ENCODE measurements around the gene EED. TPM values are rescaled to one million over a fixed set of nuclear protein-coding genes. Genes with fewer than 3 reads are reported as not detected.

Gene EED
- total and polyA plus RNA-seq, 2 experiments from 2014 or later = 15.0 to 19.4 TPM

DNA sequence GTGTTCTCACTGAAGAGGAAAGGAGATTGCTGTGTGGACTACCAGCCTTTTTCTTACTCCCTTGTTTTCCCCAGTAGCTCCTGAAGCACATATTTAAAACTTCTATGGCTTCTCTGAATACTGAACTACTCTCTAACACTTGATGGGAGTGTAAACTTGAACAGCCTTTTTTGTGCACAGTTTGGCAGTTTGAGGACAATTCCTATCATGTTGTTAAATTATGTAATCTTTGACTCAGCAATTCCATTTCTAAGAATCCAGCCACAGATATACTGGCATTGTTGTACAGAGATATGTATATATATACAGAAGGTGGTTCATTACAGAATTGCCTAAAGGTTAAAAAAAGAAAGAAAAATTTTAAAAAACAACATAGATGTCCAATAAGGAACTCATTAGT is 47.1 kb upstream of the EED start:
- no peaks in the 10 kb centered on the region for H3K79me2 ChIP-seq (ENCODE audit: insufficient read depth)
- H3K27ac ChIP-seq = no peak overlapping the region
- TF ChIP-seq EZH2 (IDR thresholded peaks at IDR 0.05; ENCODE audit: insufficient read depth, poor library complexity, severe bottlenecking) (no peak), EZH2phosphoT487 (IDR thresholded peaks at IDR 0.05; ENCODE audit: insufficient read depth, low read depth) (no peak)
- H3K36me3 ChIP-seq (ENCODE audit: low read depth) = no peaks in the 10 kb centered on the region
- no peak overlapping the region for H3K9ac ChIP-seq
- H3K4me1 ChIP-seq (ENCODE audit: insufficient read depth) = peaks cover 31% of the 10 kb centered on the region
- no peaks in the 10 kb centered on the region for H4K20me1 ChIP-seq (ENCODE audit: insufficient read depth)
- in situ Hi-C loops (cut with MboI) = no loop called here
- H3K9me2 ChIP-seq (ENCODE audit: insufficient read depth) = no peaks in the 10 kb centered on the region
- H3K4me2 ChIP-seq (ENCODE audit: unreplicated experiment) = no peak overlapping the region
- no peaks in the 10 kb centered on the region for H3K27me3 ChIP-seq (replicated peaks; ENCODE audit: insufficient read depth)
- no peak overlapping the region for H2AFZ ChIP-seq
- H3F3A ChIP-seq (ENCODE audit: insufficient read depth) = peaks cover 7% of the 10 kb centered on the region; the same call in 1 of the 2 replicates
- DNase-seq = peak; percentile 37
- no peaks in the 10 kb centered on the region for H3K9me3 ChIP-seq (ENCODE audit: low read depth)
- no peak overlapping the region for H3K4me3 ChIP-seq

DNA sequence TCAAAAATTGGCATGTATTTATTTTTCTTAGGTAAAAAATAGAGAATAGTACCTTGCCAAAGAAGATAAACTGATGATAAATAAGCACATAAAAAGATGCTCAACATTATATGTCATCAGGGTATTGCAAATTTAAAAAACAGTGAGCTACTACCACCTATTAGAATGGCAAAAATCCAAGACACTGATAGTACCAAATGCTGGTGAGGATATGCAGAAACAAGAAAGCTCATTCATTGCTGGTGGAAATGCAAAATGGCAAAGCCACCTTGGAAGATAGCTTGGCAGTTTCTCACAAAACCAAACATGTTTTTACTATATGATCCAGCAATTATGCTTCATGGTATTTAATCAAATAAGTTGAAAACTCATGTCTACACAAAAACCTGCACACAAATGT is 46.4 kb upstream of the EED start:
- in situ Hi-C loops (cut with MboI) = no loop called here
- H3K4me3 ChIP-seq = no peak overlapping the region
- no peaks in the 10 kb centered on the region for H3K9me2 ChIP-seq (ENCODE audit: insufficient read depth)
- no peak overlapping the region for H3K4me2 ChIP-seq (ENCODE audit: unreplicated experiment)
- H4K20me1 ChIP-seq (ENCODE audit: insufficient read depth) = no peaks in the 10 kb centered on the region
- H3K9ac ChIP-seq = no peak overlapping the region
- no peaks in the 10 kb centered on the region for H3K36me3 ChIP-seq (ENCODE audit: low read depth)
- H3K4me1 ChIP-seq (ENCODE audit: insufficient read depth) = peaks cover 29% of the 10 kb centered on the region
- TF ChIP-seq EZH2 (IDR thresholded peaks at IDR 0.05; ENCODE audit: insufficient read depth, poor library complexity, severe bottlenecking) = no peak
- no peak for TF ChIP-seq EZH2phosphoT487 (IDR thresholded peaks at IDR 0.05; ENCODE audit: insufficient read depth, low read depth)
- no peak overlapping the region for H2AFZ ChIP-seq
- H3K9me3 ChIP-seq (ENCODE audit: low read depth) = no peaks in the 10 kb centered on the region
- H3K27me3 ChIP-seq (replicated peaks; ENCODE audit: insufficient read depth) = no peaks in the 10 kb centered on the region
- H3F3A ChIP-seq (ENCODE audit: insufficient read depth) = peaks cover 7% of the 10 kb centered on the region
- H3K79me2 ChIP-seq (ENCODE audit: insufficient read depth) = no peaks in the 10 kb centered on the region
- DNase-seq = no peak
- H3K27ac ChIP-seq = no peak overlapping the region

DNA sequence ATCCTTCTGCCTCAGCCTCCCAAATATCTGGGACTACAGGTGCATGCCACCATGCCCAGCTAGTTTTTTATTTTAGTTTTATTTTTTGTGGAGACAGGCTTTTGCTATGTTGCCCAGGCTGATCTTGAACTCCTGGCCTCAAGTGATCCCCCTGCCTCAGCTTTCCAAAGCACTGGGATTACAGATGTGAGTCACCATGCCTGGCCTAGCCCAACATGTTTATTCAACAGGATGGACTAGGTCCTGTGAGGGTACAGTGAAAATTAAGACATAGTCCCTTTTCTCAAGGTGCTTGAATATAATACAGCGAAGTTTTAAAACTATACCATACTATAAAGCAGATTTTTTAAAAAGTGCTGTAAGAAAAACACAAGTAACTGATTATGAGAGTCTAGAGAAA is 45.2 kb upstream of the EED start:
- H3K27me3 ChIP-seq (replicated peaks; ENCODE audit: insufficient read depth) = no peaks in the 10 kb centered on the region
- no peak for TF ChIP-seq EZH2 (IDR thresholded peaks at IDR 0.05; ENCODE audit: insufficient read depth, poor library complexity, severe bottlenecking)
- TF ChIP-seq EZH2phosphoT487 (IDR thresholded peaks at IDR 0.05; ENCODE audit: insufficient read depth, low read depth) = no peak
- 100% methylated on average over 1 of the region's 1 CpG for WGBS, 2 experiments (ENCODE audit: low coverage in 1 of 2, low lambda C conversion rate in 2 of 2, missing lambda C conversion rate in 2 of 2)
- H3K4me2 ChIP-seq (ENCODE audit: unreplicated experiment) = no peak overlapping the region
- no peaks in the 10 kb centered on the region for H4K20me1 ChIP-seq (ENCODE audit: insufficient read depth)
- H3F3A ChIP-seq (ENCODE audit: insufficient read depth) = peaks cover 7% of the 10 kb centered on the region
- peaks cover 22% of the 10 kb centered on the region for H3K4me1 ChIP-seq (ENCODE audit: insufficient read depth)
- no peak overlapping the region for H3K27ac ChIP-seq
- no peaks in the 10 kb centered on the region for H3K36me3 ChIP-seq (ENCODE audit: low read depth)
- H3K79me2 ChIP-seq (ENCODE audit: insufficient read depth) = no peaks in the 10 kb centered on the region
- no peak overlapping the region for H2AFZ ChIP-seq
- no peaks in the 10 kb centered on the region for H3K9me3 ChIP-seq (ENCODE audit: low read depth)
- no peak overlapping the region for H3K9ac ChIP-seq
- in situ Hi-C loops (cut with MboI) = no loop called here
- H3K9me2 ChIP-seq (ENCODE audit: insufficient read depth) = no peaks in the 10 kb centered on the region
- DNase-seq = no peak
- no peak overlapping the region for H3K4me3 ChIP-seq

GRCh38 chr11:86201371-86201884 is 43.1 kb upstream of the EED start:
- peak overlapping the region; percentile 69 for H3K4me2 ChIP-seq (ENCODE audit: unreplicated experiment)

GRCh38 chr11:86202013-86202336 is 42.6 kb upstream of the EED start:
- in situ Hi-C loops (cut with MboI) = loop anchor here (25.0 kb wide), 1 partner anchor 340 kb away; the partner anchor contains the start of gene CCDC83
- Histone ChIP-seq H3K9me3 (ENCODE audit: low read depth) (no peaks in the 10 kb centered on the region), H2AFZ (peak overlapping the region; percentile 80), H3K4me2 (ENCODE audit: unreplicated experiment) (peak overlapping the region; percentile 69), H3K4me1 (ENCODE audit: insufficient read depth) (peaks cover 16% of the 10 kb centered on the region), H3F3A (ENCODE audit: insufficient read depth) (no peaks in the 10 kb centered on the region; the same call in 1 of the 2 replicates), H3K36me3 (ENCODE audit: low read depth) (no peaks in the 10 kb centered on the region), H3K79me2 (ENCODE audit: insufficient read depth) (no peaks in the 10 kb centered on the region), H3K4me3 (peak overlapping the region; percentile 65), H4K20me1 (ENCODE audit: insufficient read depth) (no peaks in the 10 kb centered on the region), H3K27ac (peak overlapping the region; percentile 22), H3K27me3 (replicated peaks; ENCODE audit: insufficient read depth) (no peaks in the 10 kb centered on the region), H3K9ac (peak overlapping the region; percentile 60), H3K9me2 (ENCODE audit: insufficient read depth) (no peaks in the 10 kb centered on the region)
- DNase-seq = no peak
- TF ChIP-seq EZH2 (IDR thresholded peaks at IDR 0.05; ENCODE audit: insufficient read depth, poor library complexity, severe bottlenecking) (no peak), EZH2phosphoT487 (IDR thresholded peaks at IDR 0.05; ENCODE audit: insufficient read depth, low read depth) (no peak)

More at GRCh38 chr11:86201371-86201884, 43.1 kb upstream of the EED start:
- H2AFZ ChIP-seq = peak overlapping the region; percentile 80
- H3K4me1 ChIP-seq (ENCODE audit: insufficient read depth) = peaks cover 17% of the 10 kb centered on the region
- in situ Hi-C loops (cut with MboI) = loop anchor here (25.0 kb wide), 1 partner anchor 339 kb away; the partner anchor contains the start of gene CCDC83
- DNase-seq = no peak
- H4K20me1 ChIP-seq (ENCODE audit: insufficient read depth) = no peaks in the 10 kb centered on the region
- H3K79me2 ChIP-seq (ENCODE audit: insufficient read depth) = no peaks in the 10 kb centered on the region
- no peaks in the 10 kb centered on the region for H3K27me3 ChIP-seq (replicated peaks; ENCODE audit: insufficient read depth)
- H3K36me3 ChIP-seq (ENCODE audit: low read depth) = no peaks in the 10 kb centered on the region
- H3K27ac ChIP-seq = no peak overlapping the region
- H3K9me3 ChIP-seq (ENCODE audit: low read depth) = no peaks in the 10 kb centered on the region
- no peak overlapping the region for H3K9ac ChIP-seq
- no peak overlapping the region for H3K4me3 ChIP-seq
- H3K9me2 ChIP-seq (ENCODE audit: insufficient read depth) = no peaks in the 10 kb centered on the region
- no peaks in the 10 kb centered on the region; the same call in 1 of the 2 replicates for H3F3A ChIP-seq (ENCODE audit: insufficient read depth)
- TF ChIP-seq EZH2 (IDR thresholded peaks at IDR 0.05; ENCODE audit: insufficient read depth, poor library complexity, severe bottlenecking) (no peak), EZH2phosphoT487 (IDR thresholded peaks at IDR 0.05; ENCODE audit: insufficient read depth, low read depth) (no peak)

Data from GM23248 (cell line).